Upper lobe of right lung (tissue), 1 donor: ENCODE data around the gene LRFN2. TPM values are rescaled to one million over a fixed set of nuclear protein-coding genes. Genes with fewer than 3 reads are reported as not detected.

Experiments used
- ATAC-seq: fragments of 200-7000 bp; cut with Tn5 transposase; one replicate; pipeline ENCODE4 v1.9.1; 2020; ENCODE audit warnings: mild to moderate bottlenecking, moderate library complexity
- DNase-seq: peaks from one replicate; pipeline ENCODE4 v3.0.0-alpha.2; 2020
- H3K27ac ChIP-seq: fragments of 200-600 bp; one replicate; pipeline ENCODE4 v1.8.0; 2022
- H3K27me3 ChIP-seq: fragments of 200-600 bp; one replicate; pipeline ENCODE4 v1.8.0; 2022; ENCODE audit warnings: mild to moderate bottlenecking
- H3K36me3 ChIP-seq: fragments of 200-600 bp; one replicate; pipeline ENCODE4 v1.8.0; 2022
- H3K4me1 ChIP-seq: fragments of 200-600 bp; one replicate; pipeline ENCODE4 v1.8.0; 2022
- H3K4me3 ChIP-seq: fragments of 200-600 bp; one replicate; pipeline ENCODE4 v1.8.0; 2022; ENCODE audit warnings: mild to moderate bottlenecking
- H3K9me3 ChIP-seq: fragments of 200-600 bp; one replicate; pipeline ENCODE4 v1.8.0; 2022
- CTCF ChIP-seq: fragments of 200-600 bp; IDR thresholded peaks from one replicate; pipeline ENCODE4 v1.8.0; 2022; ENCODE audit warnings: antibody characterized with exemption
- intact Hi-C: fragments of 100-400 bp; cut with DNase I; formaldehyde crosslinking; loops from one replicate; pipeline ENCODE4 v1.11.0; 2022
- total RNA-seq: library from RNA; stranded (reverse); fragmentation: NEBNext Ultra II Directional; extraction: Animal tissue kit (Norgen Biotek cat#: 25700); gene quantifications from one replicate; pipeline ENCODE4 v1.2.1, GENCODE V29; 2021
- donor health status: DM: no; HTN: yes; CAD: no; lungs with severe emphysema.

Gene LRFN2
- total RNA-seq, 1 donor from 2014 or later: not detected

- Histone ChIP-seq H3K9me3 (no peaks in the 10 kb centered on the region), H3K27ac (no peak overlapping the region), H3K36me3 (no peaks in the 10 kb centered on the region), H3K4me3 (no peak overlapping the region), H3K27me3 (no peaks in the 10 kb centered on the region), H3K4me1 (no peaks in the 10 kb centered on the region)
- intact Hi-C loops: no loop called here
- ATAC-seq: no peak
- no peak for TF ChIP-seq CTCF
- no peak for DNase-seq
Measured at GRCh38 chr6:40457261-40457660, 129.9 kb downstream of the LRFN2 start.

GRCh38 chr6:40456390-40457013 is 130.7 kb downstream of the LRFN2 start:
- no peak for ATAC-seq

GRCh38 chr6:40455686-40456389 is 131.3 kb downstream of the LRFN2 start:
- ATAC-seq (no peak), DNase-seq (no peak)
- Histone ChIP-seq H3K27me3 (peaks cover 5% of the 10 kb centered on the region), H3K9me3 (no peaks in the 10 kb centered on the region), H3K27ac (no peak overlapping the region), H3K4me3 (no peak overlapping the region), H3K36me3 (no peaks in the 10 kb centered on the region), H3K4me1 (no peaks in the 10 kb centered on the region)
- intact Hi-C loops: no loop called here
- no peak for TF ChIP-seq CTCF

More at GRCh38 chr6:40456390-40457013, 130.7 kb downstream of the LRFN2 start:
- Histone ChIP-seq H3K9me3 (no peaks in the 10 kb centered on the region), H3K27ac (no peak overlapping the region), H3K4me1 (no peaks in the 10 kb centered on the region), H3K4me3 (no peak overlapping the region), H3K27me3 (peaks cover 2% of the 10 kb centered on the region), H3K36me3 (no peaks in the 10 kb centered on the region)
- DNase-seq: no peak
- no peak for TF ChIP-seq CTCF
- intact Hi-C loops: no loop called here

- Histone ChIP-seq H3K36me3 (no peaks in the 10 kb centered on the region), H3K4me1 (no peaks in the 10 kb centered on the region), H3K9me3 (no peaks in the 10 kb centered on the region), H3K27ac (no peak overlapping the region), H3K4me3 (no peak overlapping the region), H3K27me3 (peaks cover 5% of the 10 kb centered on the region)
- no peak for TF ChIP-seq CTCF
- DNase-seq (no peak), ATAC-seq (no peak)
- intact Hi-C loops: no loop called here
Measured at GRCh38 chr6:40450483-40450882, 136.7 kb downstream of the LRFN2 start.

GRCh38 chr6:40444811-40445210 is 142.4 kb downstream of the LRFN2 start:
- no peaks in the 10 kb centered on the region for H3K4me1 ChIP-seq
- no peaks in the 10 kb centered on the region for H3K27me3 ChIP-seq
- ATAC-seq (no peak), DNase-seq (no peak)
- no peaks in the 10 kb centered on the region for H3K36me3 ChIP-seq
- no peaks in the 10 kb centered on the region for H3K9me3 ChIP-seq
- no peak overlapping the region for H3K27ac ChIP-seq
- no peak overlapping the region for H3K4me3 ChIP-seq
- intact Hi-C loops: no loop called here
- no peak for TF ChIP-seq CTCF
